Psoas muscle (tissue), 8 donors: Measurements from ENCODE around the gene ATAD3B. TPM values are rescaled to one million over a fixed set of nuclear protein-coding genes. Genes with fewer than 3 reads are reported as not detected.

Source experiments
- ATAC-seq, 4 donors: fragments of 200-7000 bp; cut with Tn5 transposase; one replicate each; pipeline ENCODE4 v1.9.1; 2020; ENCODE audit warnings: moderate library complexity in 3 of 4, mild to moderate bottlenecking in 2 of 4
- DNase-seq, 2 donors: peaks; one replicate each; pipeline ENCODE4 v3.0.0-alpha.2; 2020
- H3K27ac ChIP-seq: fragments of 200-600 bp; one replicate; pipeline ENCODE4 v1.8.0; 2022
- H3K27me3 ChIP-seq, 3 donors: fragments of 200-600 bp in 1 of 3; one replicate each; pipeline versions ENCODE4 v1.6.1 to v1.8.0; 2013 to 2022; ENCODE audit warnings: low read length in 2 of 3, mild to moderate bottlenecking in 2 of 3, moderate library complexity in 1 of 3; ENCODE audit not compliant: insufficient read depth in 3 of 3
- H3K36me3 ChIP-seq, 2 donors: fragments of 200-600 bp in 1 of 2; one replicate each; pipeline versions ENCODE4 v1.6.1 to v1.8.0; 2013 to 2022; ENCODE audit warnings: low read depth in 1 of 2, mild to moderate bottlenecking in 1 of 2, moderate library complexity in 1 of 2; ENCODE audit not compliant: insufficient read depth in 1 of 2
- H3K4me1 ChIP-seq: fragments of 200-600 bp; one replicate; pipeline ENCODE4 v1.8.0; 2022
- H3K4me3 ChIP-seq: fragments of 200-600 bp; one replicate; pipeline ENCODE4 v1.8.0; 2022; ENCODE audit warnings: mild to moderate bottlenecking
- H3K9me3 ChIP-seq: fragments of 200-600 bp; one replicate; pipeline ENCODE4 v1.8.0; 2022
- WGBS, 3 donors: extraction: QIAGEN DNeasy Blood & Tissue Kit; methylation state at CpG; one replicate each; pipeline versions ENCODE4 v1.1.6 to v1.1.7; 2013; 5-methylcytosine and 5-hydroxymethylcytosine counted together
- intact Hi-C, 2 donors: fragments of 100-400 bp; cut with DNase I; formaldehyde crosslinking; loops; one replicate each; pipeline versions ENCODE4 v1.11.0 to v1.14.2; 2022
- polyA plus RNA-seq, 3 donors: library from polyadenylated mRNA; stranded (reverse); fragments of 200-250 nt; gene quantifications; one replicate each; pipeline ENCODE4 v1.2.3, GENCODE V29; 2013
- total RNA-seq, 4 donors: library from RNA; stranded (reverse); fragmentation: NEBNext Ultra II Directional in 2 of 4; extraction: Animal tissue kit (Norgen Biotek cat#: 25700) in 2 of 4; gene quantifications; one replicate each; pipeline versions ENCODE4 v1.2.1 to v1.2.4, GENCODE V29; 2021 to 2023
- TF ChIP-seq, protein P1 (sequence below): fragments of 200-600 bp; IDR thresholded peaks from one replicate; pipeline ENCODE4 v1.8.0; 2022; ENCODE audit warnings: antibody characterized with exemption
- donor health status: healthy with polysubstance abuse.
- donor health status: DM: no; HTN: no; CAD: no; lungs with moderate emphysema.
- donor health status: Bipolar disorder and iron deficiency.
- donor health status: healthy.
- donor health status: DM: yes; HTN: yes; CAD: no.
- donor health status: DM: no; HTN: no; CAD: no.
- donor health status: DM: no; HTN: no; CAD: no.
- donor health status: DM: yes; HTN: yes; CAD: no.

The ATAD3B gene
- total and polyA plus RNA-seq, 7 donors: 4.6 to 19.4 (median 9.8) TPM

DNA sequence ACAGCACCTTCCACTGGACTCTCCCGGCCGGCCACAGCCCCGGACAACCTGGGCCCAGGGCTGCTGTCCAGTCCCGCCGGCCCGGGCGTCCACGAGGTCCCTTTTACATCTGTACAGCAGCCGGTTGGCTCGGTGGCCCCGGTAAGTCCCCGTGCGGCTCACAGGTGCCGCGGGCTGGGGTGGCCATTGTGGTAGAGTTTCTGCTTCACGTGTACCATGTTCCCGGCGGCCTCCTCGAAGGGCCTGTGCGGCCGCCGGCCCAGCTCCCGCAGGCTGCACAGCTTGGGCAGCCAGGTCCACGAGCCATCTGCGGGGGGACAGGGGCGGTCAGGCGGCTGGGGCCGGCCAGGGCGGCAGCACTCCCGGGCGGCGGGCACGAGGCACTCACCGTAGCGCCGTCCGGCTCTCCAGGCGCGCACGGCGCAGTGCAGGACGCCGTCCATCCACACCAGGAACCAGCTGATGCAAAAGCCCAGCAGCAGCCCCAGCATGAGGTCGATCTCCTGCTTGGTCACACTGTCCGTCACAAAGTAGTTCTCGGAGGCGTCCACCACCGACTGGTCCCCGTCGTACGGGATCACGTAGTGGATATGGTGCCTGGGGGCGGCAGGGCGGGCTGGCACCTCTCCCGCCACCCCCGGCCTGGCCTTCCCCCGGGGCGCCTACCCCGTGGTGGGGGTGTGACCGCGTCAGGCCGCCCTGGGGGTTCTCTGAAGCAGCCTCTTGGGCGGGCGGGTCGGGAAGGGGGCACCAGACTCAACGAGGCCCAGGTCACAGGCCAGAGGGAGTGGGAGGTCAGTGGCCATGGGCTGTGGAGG, 63.8 kb downstream of the ATAD3B start:
- intact Hi-C loops: no loop called here
- Histone ChIP-seq H3K27ac (peak overlapping the region; percentile 61), H3K27me3 (no peaks in the 10 kb centered on the region), H3K36me3 (no peaks in the 10 kb centered on the region), H3K9me3 (peaks cover 5% of the 10 kb centered on the region), H3K4me3 (no peak overlapping the region), H3K4me1 (peaks cover 18% of the 10 kb centered on the region)
- DNase-seq: no peak
- TF ChIP-seq, protein P1, sequence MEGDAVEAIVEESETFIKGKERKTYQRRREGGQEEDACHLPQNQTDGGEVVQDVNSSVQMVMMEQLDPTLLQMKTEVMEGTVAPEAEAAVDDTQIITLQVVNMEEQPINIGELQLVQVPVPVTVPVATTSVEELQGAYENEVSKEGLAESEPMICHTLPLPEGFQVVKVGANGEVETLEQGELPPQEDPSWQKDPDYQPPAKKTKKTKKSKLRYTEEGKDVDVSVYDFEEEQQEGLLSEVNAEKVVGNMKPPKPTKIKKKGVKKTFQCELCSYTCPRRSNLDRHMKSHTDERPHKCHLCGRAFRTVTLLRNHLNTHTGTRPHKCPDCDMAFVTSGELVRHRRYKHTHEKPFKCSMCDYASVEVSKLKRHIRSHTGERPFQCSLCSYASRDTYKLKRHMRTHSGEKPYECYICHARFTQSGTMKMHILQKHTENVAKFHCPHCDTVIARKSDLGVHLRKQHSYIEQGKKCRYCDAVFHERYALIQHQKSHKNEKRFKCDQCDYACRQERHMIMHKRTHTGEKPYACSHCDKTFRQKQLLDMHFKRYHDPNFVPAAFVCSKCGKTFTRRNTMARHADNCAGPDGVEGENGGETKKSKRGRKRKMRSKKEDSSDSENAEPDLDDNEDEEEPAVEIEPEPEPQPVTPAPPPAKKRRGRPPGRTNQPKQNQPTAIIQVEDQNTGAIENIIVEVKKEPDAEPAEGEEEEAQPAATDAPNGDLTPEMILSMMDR: no peak
- WGBS, 3 donors: 92% methylated on average over 60 to 66 of the region's 66 CpGs
- no peak for ATAC-seq

GRCh38 chr1:1536019-1536937, 64.7 kb downstream of the ATAD3B start:
- H3K27ac ChIP-seq: peak overlapping the region; percentile 61

GRCh38 chr1:1536938-1537546, 65.5 kb downstream of the ATAD3B start:
- intact Hi-C loops: no loop called here
- H3K27ac ChIP-seq: peak overlapping the region; percentile 61

More at GRCh38 chr1:1536019-1536937, 64.7 kb downstream of the ATAD3B start:
- ATAC-seq: peak; percentile 4 to 44 (median 34)
- peaks cover 5% of the 10 kb centered on the region for H3K9me3 ChIP-seq
- intact Hi-C loops: no loop called here
- H3K27me3 ChIP-seq: no peaks in the 10 kb centered on the region
- peaks cover 18% of the 10 kb centered on the region for H3K4me1 ChIP-seq
- no peak for DNase-seq
- TF ChIP-seq, protein P1: no peak
- H3K4me3 ChIP-seq: no peak overlapping the region
- 72 to 76% (median 73%) methylated on average over 45 to 48 of the region's 48 CpGs for WGBS, 3 donors
- H3K36me3 ChIP-seq: peaks cover 0 to 3% of the 10 kb centered on the region in 2 donors

GRCh38 chr1:1537626-1538250, 66.2 kb downstream of the ATAD3B start:
- no peaks in the 10 kb centered on the region for H3K27me3 ChIP-seq
- peaks cover 0 to 18% of the 10 kb centered on the region in 2 donors for H3K36me3 ChIP-seq
- intact Hi-C loops: no loop called here
- TF ChIP-seq, protein P1: no peak
- 93% methylated on average over 32 of the region's 32 CpGs for WGBS, 3 donors
- H3K9me3 ChIP-seq: no peaks in the 10 kb centered on the region
- no peak overlapping the region for H3K4me3 ChIP-seq
- peaks cover 18% of the 10 kb centered on the region for H3K4me1 ChIP-seq
- H3K27ac ChIP-seq: no peak overlapping the region
- DNase-seq (no peak), ATAC-seq (no peak)

More at GRCh38 chr1:1536938-1537546, 65.5 kb downstream of the ATAD3B start:
- H3K4me1 ChIP-seq: peaks cover 18% of the 10 kb centered on the region
- H3K4me3 ChIP-seq: no peak overlapping the region
- no peaks in the 10 kb centered on the region for H3K27me3 ChIP-seq
- TF ChIP-seq, protein P1: no peak
- DNase-seq: no peak
- H3K36me3 ChIP-seq: peaks cover 0 to 11% of the 10 kb centered on the region in 2 donors
- WGBS, 3 donors: 81 to 92% (median 86%) methylated on average over 15 of the region's 15 CpGs
- peaks cover under 1% of the 10 kb centered on the region for H3K9me3 ChIP-seq
- no peak for ATAC-seq
